Measurements from ENCODE around the gene HERC4.
"Not testable (repeated sequence)": the region's sequence is repeated elsewhere in the genome, so short reads cannot be mapped to it uniquely, and the experiment has no call there.

GRCh38 chr10:68016519-68016918 is 58.6 kb downstream of the HERC4 start:
- TF ChIP-seq ATF2 (CRISPR knock-in tag; IDR thresholded peaks at IDR 0.05); PBX2 (CRISPR knock-in tag; IDR thresholded peaks at IDR 0.05; ENCODE audit: low read depth); PBX2 (tag; conservative IDR thresholded peaks at IDR 0.05; ENCODE audit: low read depth); SIN3A (IDR thresholded peaks at IDR 0.05; ENCODE audit: borderline replicate concordance in 2 of 2, control insufficient read depth in 1 of 2, low read depth in 2 of 2, low read length in 2 of 2); BCLAF1 (IDR thresholded peaks at IDR 0.05; ENCODE audit: borderline replicate concordance in 1 of 2, control insufficient read depth in 1 of 2, low read depth in 2 of 2, low read length in 1 of 2); CTCF (IDR thresholded peaks at IDR 0.05 in 2 of 3, conservative IDR thresholded peaks at IDR 0.05 in 1 of 3; ENCODE audit: insufficient read depth in 2 of 3, low read depth in 1 of 3, low read length in 3 of 3); BRD4 (IDR thresholded peaks at IDR 0.05); EZH2 (IDR thresholded peaks at IDR 0.05; ENCODE audit: borderline replicate concordance, low read depth, low read length); L3MBTL2 (IDR thresholded peaks at IDR 0.05); CHD2 (IDR thresholded peaks at IDR 0.05; ENCODE audit: low read depth, low read length); MXI1 (IDR thresholded peaks at IDR 0.05; ENCODE audit: low read depth, low read length): not testable (repeated sequence)
